Cerebellar nuclear complex (tissue), 1 donor: ENCODE results near the gene SASH1.

Experiments
- DNase-seq, 2 experiments: peaks; one replicate each; lab custom pipeline; 2025; lab: John Stamatoyannopoulos, UW

Gene SASH1

DNA sequence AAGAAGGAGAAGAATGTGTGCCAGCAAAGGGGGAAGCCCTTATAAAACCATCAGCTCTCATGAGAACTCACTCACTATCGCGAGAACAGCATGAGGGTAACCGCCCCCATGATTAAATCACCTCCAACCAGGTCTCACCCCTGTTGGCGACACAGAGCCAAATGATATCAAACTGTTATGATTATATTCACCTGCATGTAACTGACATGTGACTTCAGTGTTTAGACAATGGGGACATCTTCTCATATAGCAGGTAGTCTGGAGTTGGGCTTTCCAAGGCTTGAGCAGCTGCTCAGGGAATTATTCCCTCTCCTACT lies 115.2 kb downstream of the SASH1 start:
- no peak for DNase-seq

DNA sequence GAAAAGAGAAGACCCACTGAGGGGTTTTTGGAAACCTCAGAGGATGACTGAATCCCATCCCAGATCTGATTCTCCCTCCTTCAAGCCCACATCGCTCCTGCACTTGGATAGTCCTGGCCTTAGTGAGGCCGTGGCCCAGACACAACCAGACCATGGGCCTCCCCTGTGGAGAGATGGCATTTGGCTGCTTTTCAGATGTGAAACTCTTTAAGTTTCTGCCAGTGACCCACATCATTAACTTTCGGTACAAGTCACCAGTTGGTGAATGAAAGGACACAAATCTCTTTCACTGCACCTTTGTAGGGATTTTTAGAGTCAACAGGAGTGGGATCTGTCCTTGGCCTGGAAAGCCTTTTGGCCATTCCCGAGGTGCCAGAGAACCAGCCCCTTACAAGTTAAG lies 116.6 kb downstream of the SASH1 start:
- no peak for DNase-seq

DNA sequence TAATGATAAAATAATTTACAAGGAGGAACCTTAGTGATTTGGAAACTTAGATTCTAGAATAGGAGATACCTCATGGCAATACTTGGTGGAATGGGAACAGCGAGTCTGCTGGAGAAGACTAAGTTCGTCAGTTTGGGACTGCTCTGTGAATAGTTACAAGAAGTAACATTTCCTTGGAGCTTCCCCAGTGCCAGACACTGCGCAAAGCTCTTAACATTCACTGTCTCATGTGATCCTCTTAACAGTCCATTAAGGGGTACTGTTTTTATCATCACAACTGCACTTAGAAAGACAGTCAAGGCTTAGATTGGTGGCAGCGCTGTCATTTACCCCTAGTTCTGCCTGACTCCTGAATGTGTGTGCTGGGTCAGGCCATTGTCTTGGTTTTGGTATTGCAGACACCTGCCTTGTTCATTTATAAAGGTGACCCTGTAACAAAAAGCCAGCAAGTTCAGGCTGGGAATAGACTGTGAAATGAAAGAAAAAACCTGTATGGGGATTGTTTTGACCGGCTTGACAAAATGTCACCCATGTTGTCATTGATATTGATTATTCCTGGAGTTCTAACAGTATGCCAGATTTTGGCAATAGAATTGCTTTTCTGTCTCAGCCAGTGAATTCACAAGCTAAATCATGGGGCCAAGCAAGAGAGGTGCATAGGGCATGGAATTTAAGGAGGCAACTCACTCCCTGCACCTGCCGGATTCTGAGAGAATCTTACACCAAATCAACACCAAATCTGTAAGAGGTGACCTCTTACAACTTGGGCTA lies 118.4 kb downstream of the SASH1 start:
- DNase-seq, result no peak

DNA sequence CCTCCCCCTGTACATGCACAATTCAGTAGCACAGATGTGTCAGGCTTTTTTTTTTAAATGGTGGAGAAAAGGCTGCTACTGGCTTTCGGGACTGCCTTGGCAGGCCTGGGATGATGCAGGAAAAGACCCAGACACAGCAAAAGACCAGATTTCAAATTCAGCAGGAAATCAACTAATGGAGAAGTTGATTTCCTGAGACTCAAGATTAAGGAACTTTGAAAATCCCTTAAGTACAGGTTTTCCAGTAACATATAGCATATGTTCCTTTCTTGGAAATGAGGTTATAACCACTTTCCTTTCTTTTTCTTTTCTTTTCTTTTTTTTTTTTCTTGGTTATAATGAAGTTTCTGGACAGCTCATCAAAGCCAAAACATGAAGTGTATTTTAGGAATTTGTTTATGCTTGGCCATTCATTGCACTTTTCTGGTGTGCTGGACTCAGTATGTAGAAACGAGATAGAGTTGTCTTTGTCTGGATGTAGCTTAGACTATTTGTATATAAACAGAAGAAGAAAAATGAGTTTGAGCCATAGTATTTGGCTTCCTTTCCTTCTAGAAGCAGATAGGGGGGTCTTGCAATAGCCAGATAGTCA lies 119.4 kb downstream of the SASH1 start:
- no peak for DNase-seq

DNA sequence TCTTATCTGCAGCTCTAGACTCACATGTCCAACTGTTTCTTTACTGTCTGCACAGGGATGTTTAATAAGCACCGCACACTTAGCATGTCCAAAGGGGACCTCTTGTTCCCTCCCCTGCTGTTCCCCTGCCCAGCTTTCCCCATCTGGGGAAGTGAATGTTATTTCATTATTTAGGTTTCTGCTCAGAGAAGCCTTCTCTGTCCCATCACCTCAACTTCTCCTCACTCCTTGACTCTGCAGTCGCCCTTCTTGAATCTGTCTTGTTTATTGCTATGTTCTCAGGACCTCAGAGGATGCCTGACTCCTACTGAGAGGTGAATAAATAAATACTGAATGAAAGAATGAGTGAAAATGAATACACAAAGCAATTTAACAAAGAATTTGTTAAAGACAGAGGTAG lies 121.0 kb downstream of the SASH1 start:
- DNase-seq, result no peak

DNA sequence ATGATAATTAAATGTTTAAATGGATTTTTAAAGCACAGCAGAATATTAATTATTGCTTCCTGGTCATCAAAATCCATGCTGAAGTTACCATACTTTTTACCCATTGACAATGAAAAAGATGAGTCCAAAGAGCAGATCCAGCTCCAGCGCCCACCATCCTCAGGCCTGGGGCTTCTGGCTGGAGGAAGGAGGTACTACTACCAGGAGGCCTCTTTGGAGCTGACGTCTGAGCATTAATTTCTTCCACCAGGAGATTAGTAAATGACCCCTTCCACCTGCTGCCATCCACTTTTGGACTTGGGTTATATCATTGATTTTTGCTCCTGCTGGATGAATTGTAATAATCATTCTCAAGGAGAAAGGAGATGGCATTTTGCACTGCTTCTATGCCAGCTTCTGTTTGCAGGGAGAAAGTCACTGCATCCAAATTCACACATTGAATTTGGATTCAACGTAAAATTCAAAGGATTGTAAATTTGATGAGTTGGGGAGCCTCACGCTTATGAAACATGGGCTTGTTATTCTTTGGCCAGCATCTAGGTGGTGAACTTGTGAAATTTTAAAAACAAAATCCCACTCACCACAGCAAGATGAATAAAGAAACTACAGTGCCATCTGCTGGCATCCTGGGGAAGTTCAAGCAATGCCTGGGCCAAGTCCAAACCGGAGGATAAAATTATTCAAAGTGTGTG lies 121.8 kb downstream of the SASH1 start:
- no peak for DNase-seq

DNA sequence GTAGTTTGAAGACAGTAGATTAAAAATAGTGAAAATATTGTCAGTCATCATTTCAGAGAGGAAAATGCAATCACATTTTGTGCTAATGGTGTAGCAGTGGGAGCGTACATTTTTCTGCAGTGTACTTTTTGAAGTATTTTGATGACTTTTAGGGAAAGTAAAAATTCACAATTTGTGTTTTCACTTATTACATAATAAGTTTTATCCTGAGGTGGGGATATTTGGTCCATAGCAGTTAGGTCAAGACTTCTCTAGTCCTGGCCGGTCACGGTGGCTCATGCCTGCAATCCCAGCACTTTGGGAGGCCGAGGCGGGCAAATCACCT lies 122.3 kb downstream of the SASH1 start:
- DNase-seq, result no peak

DNA sequence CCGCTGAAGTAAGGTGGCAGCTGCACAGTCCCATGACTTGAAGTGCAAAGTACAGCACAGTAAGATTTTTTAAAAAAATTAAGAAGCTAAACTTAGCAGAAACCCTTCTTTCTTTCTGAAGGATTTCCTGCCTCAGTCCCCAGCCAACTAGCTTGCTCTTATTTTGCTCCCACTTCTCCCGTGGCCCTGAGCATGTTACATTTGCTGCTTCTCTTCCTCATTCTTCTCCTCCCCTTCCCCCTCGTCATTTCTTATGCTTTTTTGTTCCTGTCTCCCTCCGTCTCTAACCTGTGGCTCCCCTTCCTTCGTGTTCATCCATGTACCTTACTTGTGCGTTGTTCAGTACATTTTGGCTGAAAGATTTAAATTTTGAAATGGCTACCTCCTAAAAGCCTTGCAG lies 123.0 kb downstream of the SASH1 start:
- DNase-seq, result no peak

DNA sequence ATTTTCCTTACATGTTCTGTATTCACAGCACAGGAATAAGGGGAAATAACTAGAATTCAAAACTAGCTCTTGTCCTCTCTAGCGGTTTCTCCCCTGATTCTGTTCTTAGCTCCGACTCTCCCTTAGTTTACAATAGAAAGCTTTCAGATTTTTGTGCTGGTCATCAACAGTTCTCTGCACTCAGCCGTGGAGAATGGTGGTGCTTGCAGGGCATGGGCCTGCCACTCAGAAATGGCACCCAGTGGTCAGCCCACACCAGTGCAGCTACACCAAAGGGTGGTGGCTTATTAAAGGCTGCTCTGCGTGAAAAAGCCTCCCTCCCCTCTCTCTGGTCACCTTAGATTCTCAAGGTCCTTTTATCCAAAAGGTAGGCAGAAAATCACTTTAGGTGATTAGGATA lies 123.5 kb downstream of the SASH1 start:
- no peak for DNase-seq

DNA sequence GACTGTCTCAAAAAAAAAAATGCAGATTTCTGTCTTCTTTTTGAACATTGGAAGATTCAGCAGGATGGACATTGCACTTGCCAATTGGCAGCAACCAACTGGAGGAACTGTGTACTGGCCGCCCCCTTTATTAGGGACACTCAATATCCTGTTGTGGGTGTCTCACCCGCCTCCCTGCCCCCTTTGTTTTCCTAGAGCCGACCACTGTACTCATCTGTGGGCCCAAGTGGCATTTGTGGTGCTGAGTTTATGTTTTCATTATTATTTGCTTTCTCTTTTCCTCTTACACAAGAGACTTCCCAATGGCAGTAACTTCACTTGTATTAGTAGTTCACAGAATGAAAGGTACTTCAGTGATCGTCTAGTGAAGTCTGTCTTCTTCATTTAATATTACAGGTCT lies 125.3 kb downstream of the SASH1 start:
- DNase-seq, result no peak

DNA sequence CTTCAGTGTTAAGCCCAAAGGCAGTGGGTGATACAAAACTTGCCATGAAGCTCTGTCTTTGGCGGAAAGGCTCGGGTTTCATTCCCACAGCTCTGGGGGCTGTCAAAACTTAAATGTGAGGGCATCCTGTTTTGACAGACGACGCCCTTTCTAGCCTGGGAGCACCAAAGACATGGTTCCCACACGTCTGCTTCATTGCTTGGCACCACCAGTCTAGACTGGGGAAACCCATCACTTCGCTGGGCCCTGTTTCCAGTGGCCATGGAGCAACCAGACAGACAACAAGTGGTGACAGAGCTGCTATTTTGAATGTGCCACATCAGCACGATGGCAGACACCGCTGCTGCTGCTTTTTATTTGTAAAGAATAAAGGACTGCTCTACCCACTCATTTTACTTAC lies 127.5 kb downstream of the SASH1 start:
- no peak for DNase-seq

DNA sequence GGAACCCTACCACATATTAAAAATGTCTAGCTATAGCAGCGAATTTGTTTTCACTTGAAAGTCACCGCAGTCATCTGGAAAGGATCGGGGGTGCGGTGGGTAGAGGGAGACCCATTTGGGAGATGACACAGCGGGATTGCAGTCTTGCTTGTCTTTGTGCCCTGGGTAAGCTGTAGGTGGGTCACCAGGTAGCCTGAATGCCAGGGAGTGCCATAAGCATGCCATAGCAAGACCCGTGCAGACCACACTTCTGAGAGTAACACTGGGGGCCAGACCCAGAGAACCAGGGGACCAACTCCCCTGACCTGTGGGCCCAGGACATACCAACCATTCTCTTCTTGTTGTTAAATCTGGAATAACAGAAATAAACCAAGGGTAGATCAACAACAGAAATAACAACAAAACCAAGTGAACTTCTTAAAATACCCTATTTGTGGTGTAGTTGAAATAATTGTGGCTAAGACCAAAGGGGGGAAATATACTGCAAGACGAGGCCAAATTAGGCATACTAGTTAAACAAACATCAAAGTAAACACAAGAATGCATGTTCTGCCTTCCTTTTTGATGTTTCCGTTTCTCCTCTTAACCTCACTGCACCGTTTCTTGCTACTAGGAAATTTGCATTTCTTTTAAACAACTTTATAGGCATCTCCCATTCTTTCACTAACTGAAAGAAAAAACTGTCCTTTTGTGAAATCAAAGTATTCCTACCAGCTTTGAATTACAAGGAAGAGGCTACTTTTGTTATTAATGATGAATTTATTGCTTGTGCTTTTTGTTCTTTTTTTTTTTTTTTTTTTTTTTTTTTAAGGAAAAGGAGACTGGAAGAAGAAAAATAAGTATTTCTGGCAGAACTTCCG lies 128.2 kb downstream of the SASH1 start:
- no peak for DNase-seq

DNA sequence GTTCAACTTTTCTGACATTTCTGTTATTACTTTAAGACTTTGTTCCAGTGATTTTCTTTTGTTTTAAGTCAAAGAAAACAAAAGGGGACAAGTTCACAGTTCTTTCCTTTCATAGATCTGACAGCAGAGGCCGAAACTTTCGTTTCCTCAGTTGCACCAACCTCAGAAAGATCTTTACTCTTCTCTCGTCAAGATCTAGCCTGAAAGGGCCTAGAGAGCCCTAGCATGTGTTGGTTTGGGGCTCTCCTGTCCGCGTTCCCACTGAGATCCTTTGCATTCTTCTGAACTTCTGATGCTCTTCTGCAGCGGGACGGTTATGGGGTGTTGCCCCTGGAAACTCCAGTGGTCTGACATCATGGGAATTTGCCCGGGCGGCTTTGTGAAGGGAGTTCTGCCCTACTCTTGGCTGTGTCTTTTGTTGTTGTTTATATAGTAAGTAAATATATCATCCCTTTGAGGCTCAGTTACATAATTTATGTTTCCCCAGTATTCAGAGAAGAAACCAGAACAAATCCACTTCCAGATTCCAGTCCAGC lies 129.1 kb downstream of the SASH1 start:
- DNase-seq, result no peak

DNA sequence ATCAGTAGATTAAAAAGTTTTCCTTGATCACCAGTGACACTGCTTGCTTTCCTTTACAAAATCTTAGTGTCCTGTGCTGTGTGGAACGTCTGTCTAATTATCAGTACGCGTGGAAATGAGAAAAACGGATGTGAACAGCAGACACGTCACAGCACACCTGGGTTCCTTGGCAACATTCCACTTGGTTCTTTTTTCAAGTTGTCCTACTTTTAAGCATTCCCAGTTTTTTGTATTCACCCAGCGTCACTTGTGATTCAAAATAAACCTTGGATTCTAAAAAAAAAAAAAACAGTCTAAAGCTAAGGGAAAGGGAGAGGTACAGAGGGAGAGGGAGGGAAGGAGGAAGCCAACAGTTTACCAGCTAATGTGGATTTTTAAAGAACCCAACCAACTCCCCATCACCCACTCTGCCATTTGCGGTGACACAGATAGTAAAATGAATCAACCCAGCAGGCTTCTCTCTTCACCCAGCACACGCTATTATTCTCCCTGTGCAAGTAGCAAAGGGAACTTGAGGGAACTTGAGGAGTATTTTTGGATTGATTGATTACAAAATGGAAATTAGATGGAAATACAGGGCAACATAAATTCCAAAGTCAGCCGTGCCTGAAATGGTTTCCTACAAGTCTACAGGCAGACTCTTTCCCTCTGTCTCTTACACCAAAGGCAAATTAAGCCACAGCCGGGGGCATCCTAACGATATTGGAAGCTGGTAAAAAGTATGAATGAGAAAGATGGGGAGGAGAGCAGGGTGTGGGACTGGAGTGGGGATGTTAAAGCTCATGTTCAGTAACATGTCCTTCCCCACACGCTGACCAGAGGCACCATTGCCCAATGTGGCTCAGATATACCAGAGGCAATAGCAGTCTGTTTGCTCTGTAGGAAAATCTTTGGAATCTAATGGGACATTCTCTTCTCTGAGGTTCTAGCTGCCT lies 129.8 kb downstream of the SASH1 start:
- DNase-seq, result no peak

DNA sequence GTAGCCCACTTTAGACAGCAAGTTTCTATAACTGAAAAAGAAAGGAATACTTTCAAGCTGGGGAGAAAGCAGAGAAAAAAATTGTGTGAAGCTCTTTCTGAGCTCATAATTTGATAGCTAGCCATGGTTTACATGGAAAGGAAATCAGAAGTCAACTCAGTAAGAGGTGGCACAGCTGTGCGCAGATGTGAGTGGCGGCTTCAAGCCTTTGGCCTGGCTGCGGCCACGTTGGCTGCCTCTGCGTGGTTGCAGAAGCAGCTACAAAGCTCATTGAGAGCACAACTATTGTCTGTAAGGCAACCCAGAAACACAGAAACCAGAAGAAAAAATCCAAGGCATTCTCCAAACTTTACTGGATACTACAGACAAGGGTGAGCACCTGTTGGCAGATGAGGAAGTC lies 136.9 kb downstream of the SASH1 start:
- no peak for DNase-seq

DNA sequence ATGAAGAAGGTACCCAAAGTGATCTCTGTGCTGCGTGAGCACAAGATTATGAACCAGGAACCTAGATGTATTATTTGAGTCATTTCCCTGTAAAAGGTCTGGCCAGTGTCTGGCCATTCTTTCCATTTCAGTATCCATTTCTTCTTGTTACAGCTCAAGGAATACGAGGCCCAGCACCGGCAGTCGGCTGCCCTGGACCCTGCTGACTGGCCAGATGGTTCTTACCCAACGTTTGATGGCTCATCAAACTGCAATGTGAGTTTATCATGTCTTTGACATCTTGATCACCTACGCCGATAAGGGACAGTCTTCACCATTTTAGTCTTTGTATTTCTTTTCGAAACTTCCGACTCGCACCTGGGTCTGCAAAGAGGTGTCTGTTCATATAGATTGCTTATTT lies 144.8 kb downstream of the SASH1 start:
- no peak for DNase-seq

DNA sequence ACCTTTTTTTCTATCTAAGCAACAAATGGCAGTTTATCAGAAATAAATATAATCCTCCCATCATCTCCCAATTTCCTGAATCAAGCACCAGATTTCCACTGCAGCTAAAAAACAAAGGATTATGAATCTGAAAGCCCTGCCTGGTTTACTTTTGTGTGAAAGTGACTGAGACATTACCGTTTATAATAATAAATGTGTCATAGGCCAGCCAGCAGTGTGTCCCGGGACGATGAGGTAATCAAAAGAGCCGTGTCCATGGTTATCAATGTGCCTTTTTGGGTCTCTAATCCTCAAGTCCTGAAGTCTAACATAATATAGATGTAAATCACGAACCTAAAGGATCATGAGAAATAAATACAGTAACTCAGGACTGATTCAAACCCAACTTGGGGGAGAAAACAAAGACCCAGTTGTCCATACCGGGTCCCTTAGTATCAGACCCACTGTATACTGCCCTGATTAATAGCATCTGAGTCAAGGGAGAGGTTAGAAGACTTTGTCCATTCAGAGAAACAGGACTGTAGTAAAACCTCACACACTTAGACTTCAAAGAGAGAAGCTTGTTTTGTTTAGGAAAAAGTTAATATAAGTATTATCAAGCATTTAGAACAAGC lies 149.1 kb downstream of the SASH1 start:
- DNase-seq, result no peak

DNA sequence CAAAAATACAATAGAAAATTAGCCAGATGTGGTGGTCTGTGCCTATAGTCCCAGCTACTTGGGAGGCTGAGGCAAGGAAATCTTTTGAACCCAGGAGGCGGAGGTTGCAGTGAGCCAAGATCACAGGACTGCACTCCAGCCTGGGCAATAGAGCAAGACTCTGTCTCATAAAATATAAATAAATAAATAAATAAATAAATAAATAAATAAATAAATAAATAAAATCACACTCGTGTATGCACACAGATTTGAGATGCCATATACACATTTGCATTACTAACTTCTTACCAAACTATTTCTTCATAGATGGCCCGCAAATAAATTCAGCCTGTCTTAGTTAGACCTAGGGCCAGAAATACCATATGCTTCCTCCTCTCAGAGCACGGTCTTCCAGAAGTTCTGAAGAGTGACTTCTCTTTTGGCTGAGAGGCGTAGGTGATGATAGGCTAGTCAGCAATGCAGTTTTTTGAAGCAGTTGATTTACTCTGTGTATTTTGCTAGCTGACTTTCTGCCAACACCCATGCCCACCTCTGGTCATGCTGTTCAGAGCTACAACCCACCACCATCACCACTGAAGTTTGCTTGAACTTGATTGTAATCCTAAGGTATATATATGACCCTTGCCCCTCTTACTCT lies 150.1 kb downstream of the SASH1 start:
- DNase-seq, result no peak

DNA sequence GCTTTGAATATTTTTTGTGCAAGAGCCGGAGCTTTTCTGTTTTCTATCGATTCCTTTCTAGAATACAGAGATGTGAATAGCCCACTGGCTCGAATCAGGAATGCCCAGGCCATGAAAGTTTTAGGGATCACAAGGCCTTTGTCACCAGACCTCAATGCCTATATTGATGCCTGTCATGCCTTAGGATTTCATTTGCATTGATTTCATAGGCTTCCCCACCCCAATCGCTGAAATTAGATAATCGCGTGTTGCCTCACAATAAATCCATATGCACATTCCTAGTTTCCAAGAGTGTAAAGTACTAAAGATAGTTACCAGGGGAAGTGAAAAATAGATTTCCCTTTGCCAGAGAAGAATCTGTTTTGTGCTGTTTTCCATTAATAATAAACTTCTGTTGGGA lies 150.8 kb downstream of the SASH1 start:
- DNase-seq, result no peak

DNA sequence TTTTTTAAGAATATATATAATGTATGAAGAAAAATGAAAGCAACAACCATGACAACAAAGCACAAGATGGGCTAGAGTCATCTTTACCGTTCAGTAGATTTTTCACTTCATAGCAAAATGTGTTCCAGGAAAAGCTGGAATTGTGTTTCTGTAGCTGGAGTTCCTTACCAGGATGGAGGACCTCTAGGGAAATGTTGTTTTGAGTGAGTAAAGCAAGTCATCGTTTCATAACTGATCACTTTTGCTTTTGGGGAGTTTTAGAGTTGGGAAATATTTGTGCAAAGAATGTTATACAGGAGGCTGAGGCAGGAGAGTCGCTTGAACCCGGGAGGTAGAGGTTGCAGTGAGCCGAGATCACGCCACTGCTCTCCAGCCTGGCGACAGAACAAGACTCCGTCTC lies 151.6 kb downstream of the SASH1 start:
- no peak for DNase-seq
